IMR-90 (cell line): ENCODE data around the gene BAZ2B. TPM values are rescaled to one million over a fixed set of nuclear protein-coding genes. Genes with fewer than 3 reads are reported as not detected.

Experiments used
- ATAC-seq: fragments of 200-7000 bp; cut with Tn5 transposase; 2 replicates; pipeline ENCODE4 v1.9.1; 2020; ENCODE audit warnings: low read depth, mild to moderate bottlenecking, moderate library complexity
- BruUV-seq: library from RNA; stranded (reverse); fragments of 400-500 nt; replicated peaks from 2 replicates; lab custom pipeline; 2021; lab: Mats Ljungman, UMichigan
- CTCF ChIA-PET: fragments of 300-600 bp; formaldehyde crosslinking; extraction: SDS; loops from one replicate; lab custom pipeline; 2021; ENCODE audit warnings: antibody characterized with exemption; lab: Yijun Ruan, JAX
- POLR2A ChIA-PET: fragments of 300-600 bp; sonication (Branson Sonifier 250); formaldehyde crosslinking; loops from one replicate; lab custom pipeline; 2022; ENCODE audit warnings: antibody characterized with exemption; ENCODE audit not compliant: unreplicated experiment; lab: Charles Lee
- DNase-seq: peaks from one replicate; pipeline ENCODE4 v3.0.0; 2013
- H2AFZ ChIP-seq: replicated peaks from 2 replicates; pipeline ENCODE3; 2013; ENCODE audit warnings: low read length, mild to moderate bottlenecking; ENCODE audit not compliant: poor library complexity
- H2AK5ac ChIP-seq: 2 replicates; pipeline ENCODE4 v1.6.1; 2013; ENCODE audit warnings: low read depth, low read length, inconsistent platforms
- H2AK9ac ChIP-seq: replicated peaks from 2 replicates; pipeline ENCODE3; 2013; ENCODE audit warnings: mild to moderate bottlenecking, low read depth, low read length, moderate library complexity; ENCODE audit not compliant: poor library complexity
- H2BK120ac ChIP-seq: 2 replicates; pipeline ENCODE4 v1.6.1; 2013; ENCODE audit warnings: low read depth, low read length, inconsistent platforms
- H2BK15ac ChIP-seq: 3 replicates; pipeline ENCODE4 v1.6.1; 2013; ENCODE audit warnings: low read depth, low read length, inconsistent platforms
- H2BK20ac ChIP-seq: 2 replicates; pipeline ENCODE4 v1.6.1; 2013; ENCODE audit warnings: low read depth, mild to moderate bottlenecking, inconsistent platforms, low read length, moderate library complexity
- H2BK5ac ChIP-seq: 2 replicates; pipeline ENCODE4 v1.6.1; 2013; ENCODE audit warnings: mild to moderate bottlenecking, low read depth, low read length, inconsistent platforms; ENCODE audit not compliant: poor library complexity, severe bottlenecking
- H3K14ac ChIP-seq: replicated peaks from 2 replicates; pipeline ENCODE4 v1.6.1; 2013; ENCODE audit warnings: low read depth, low read length, inconsistent platforms
- H3K18ac ChIP-seq: 2 replicates; pipeline ENCODE4 v1.6.1; 2013; ENCODE audit warnings: low read depth, low read length, control low read depth
- H3K23ac ChIP-seq: 2 replicates; pipeline ENCODE4 v1.6.1; 2013; ENCODE audit warnings: low read depth, low read length, inconsistent platforms
- H3K27ac ChIP-seq: 2 replicates; pipeline ENCODE4 v1.5.1; 2013; ENCODE audit warnings: mild to moderate bottlenecking, control low read depth, low read length; ENCODE audit not compliant: insufficient read depth
- H3K27me3 ChIP-seq: 2 replicates; pipeline ENCODE4 v1.6.1; 2013; ENCODE audit warnings: low read length; ENCODE audit not compliant: control insufficient read depth, insufficient read depth
- H3K36me3 ChIP-seq: 2 replicates; pipeline ENCODE4 v1.6.1; 2013; ENCODE audit warnings: low read length, mixed read lengths; ENCODE audit not compliant: control insufficient read depth, insufficient read depth
- H3K4ac ChIP-seq: 2 replicates; pipeline ENCODE4 v1.6.1; 2013; ENCODE audit warnings: low read depth, low read length, inconsistent platforms
- H3K4me1 ChIP-seq: 2 replicates; pipeline ENCODE4 v1.6.1; 2013; ENCODE audit warnings: low read length, mixed read lengths; ENCODE audit not compliant: control insufficient read depth, insufficient read depth
- H3K4me2 ChIP-seq: 2 replicates; pipeline ENCODE4 v1.6.1; 2013; ENCODE audit warnings: low read depth, mild to moderate bottlenecking, control low read depth, low read length, moderate library complexity
- H3K4me3 ChIP-seq: 2 replicates; pipeline ENCODE4 v1.5.1; 2013; ENCODE audit warnings: low read depth, mild to moderate bottlenecking, control low read depth, low read length, moderate library complexity; ENCODE audit not compliant: insufficient read depth
- H3K56ac ChIP-seq: 2 replicates; pipeline ENCODE4 v1.6.1; 2013; ENCODE audit warnings: low read length, inconsistent platforms; ENCODE audit not compliant: insufficient read depth; ENCODE audit errors: extremely low read depth
- H3K79me1 ChIP-seq, 2 experiments: 2 replicates each; pipeline ENCODE4 v1.6.1; 2013; ENCODE audit warnings: low read length in 2 of 2, inconsistent platforms in 1 of 2, low read depth in 1 of 2
- H3K9ac ChIP-seq: 2 replicates; pipeline ENCODE4 v1.6.1; 2013; ENCODE audit warnings: low read depth, low read length, control low read depth
- H3K9me1 ChIP-seq: 2 replicates; pipeline ENCODE4 v1.6.1; 2013; ENCODE audit warnings: low read length, inconsistent platforms; ENCODE audit not compliant: insufficient read depth
- H3K9me3 ChIP-seq: 2 replicates; pipeline ENCODE4 v1.6.1; 2013; ENCODE audit warnings: low read length; ENCODE audit not compliant: control insufficient read depth, insufficient read depth
- H4K20me1 ChIP-seq: 2 replicates; pipeline ENCODE4 v1.6.1; 2013; ENCODE audit warnings: low read length, inconsistent platforms; ENCODE audit not compliant: insufficient read depth
- H4K5ac ChIP-seq: 2 replicates; pipeline ENCODE4 v1.6.1; 2013; ENCODE audit warnings: mild to moderate bottlenecking, low read depth, low read length, control low read depth
- H4K8ac ChIP-seq, 2 experiments: 2 replicates each; pipeline ENCODE4 v1.6.1; 2013; ENCODE audit warnings: low read depth in 2 of 2, low read length in 2 of 2, control low read depth in 1 of 2, inconsistent platforms in 1 of 2
- H4K91ac ChIP-seq: 2 replicates; pipeline ENCODE4 v1.6.1; 2013; ENCODE audit warnings: low read depth, low read length, inconsistent platforms; ENCODE audit not compliant: insufficient read depth
- BHLHE40 ChIP-seq: fragments of 150-350 bp; IDR thresholded peaks from 2 replicates; pipeline ENCODE4 v1.6.1; 2016; ENCODE audit warnings: mild to moderate bottlenecking, low read depth, low read length
- CEBPB ChIP-seq: IDR thresholded peaks from 2 replicates; pipeline ENCODE4 v1.6.1; 2012; ENCODE audit warnings: low read depth, low read length, improper control_type of control experiment
- CHD1 ChIP-seq: IDR thresholded peaks from 2 replicates; pipeline ENCODE4 v1.6.1; 2012; ENCODE audit warnings: low read depth, low read length, improper control_type of control experiment
- FOS ChIP-seq: fragments of 150-350 bp; IDR thresholded peaks from 2 replicates; pipeline ENCODE4 v1.6.1; 2016; ENCODE audit warnings: low read depth, low read length
- MAFK ChIP-seq: IDR thresholded peaks from 2 replicates; pipeline ENCODE4 v1.6.1; 2012; ENCODE audit warnings: low read depth, low read length, improper control_type of control experiment
- MAZ ChIP-seq: IDR thresholded peaks from 2 replicates; pipeline ENCODE4 v1.6.1; 2012; ENCODE audit warnings: low read depth, mild to moderate bottlenecking, low read length, improper control_type of control experiment, moderate library complexity, borderline replicate concordance
- MXI1 ChIP-seq: IDR thresholded peaks from 2 replicates; pipeline ENCODE4 v1.6.1; 2012; ENCODE audit warnings: low read depth, mild to moderate bottlenecking, low read length, moderate library complexity, borderline replicate concordance
- NFE2L2 ChIP-seq: fragments of 150-350 bp; IDR thresholded peaks from 2 replicates; pipeline ENCODE4 v1.6.1; 2016; ENCODE audit warnings: low read depth, mild to moderate bottlenecking, low read length
- POLR2A ChIP-seq: IDR thresholded peaks from 2 replicates; pipeline ENCODE4 v1.6.1; 2012; ENCODE audit warnings: mild to moderate bottlenecking, low read depth, low read length
- RAD21 ChIP-seq: IDR thresholded peaks from 2 replicates; pipeline ENCODE4 v1.6.1; 2012; ENCODE audit warnings: low read length, improper control_type of control experiment
- RCOR1 ChIP-seq: IDR thresholded peaks from 2 replicates; pipeline ENCODE4 v1.6.1; 2012; ENCODE audit warnings: mild to moderate bottlenecking, low read length, improper control_type of control experiment; ENCODE audit not compliant: insufficient replicate concordance
- RFX5 ChIP-seq: IDR thresholded peaks from 2 replicates; pipeline ENCODE4 v1.8.0; 2012; ENCODE audit warnings: low read depth, mild to moderate bottlenecking, low read length, moderate library complexity
- SMC3 ChIP-seq: fragments of 150-350 bp; IDR thresholded peaks from 2 replicates; pipeline ENCODE4 v1.6.1; 2016; ENCODE audit warnings: low read depth, mild to moderate bottlenecking, antibody characterized with exemption, low read length, moderate library complexity
- WGBS, 2 experiments: methylation state at CpG; one replicate each; pipeline versions ENCODE4 v1.1.5 to v1.1.7; 2013; ENCODE audit warnings: missing lambda C conversion rate in 2 of 2; ENCODE audit not compliant: insufficient read length in 1 of 2; ENCODE audit errors: extremely low coverage in 2 of 2; 5-methylcytosine and 5-hydroxymethylcytosine counted together
- dilution Hi-C: fragments of 300-500 bp; cut with HindIII; formaldehyde crosslinking; loops from one replicate; pipeline ENCODE4 v1.14.3; 2018; ENCODE audit warnings: low sequenced_read_pairs; ENCODE audit not compliant: unreplicated experiment
- in situ Hi-C: fragments of 300-500 bp; cut with MboI; formaldehyde crosslinking; loops from 3 replicates; pipeline ENCODE4 v1.14.3; 2019; ENCODE audit warnings: low sequenced_read_pairs, inconsistent platforms, mixed read lengths
- intact Hi-C: fragments of 100-400 bp; cut with micrococcal nuclease; formaldehyde crosslinking; loops from 2 replicates; pipeline ENCODE4 v1.10.0; 2022
- polyA plus RNA-seq, 3 experiments: library from polyadenylated mRNA; depleted of rRNA; stranded (reverse); fragments of >200 nt; gene quantifications; 2 replicates each; pipeline ENCODE4 v1.2.3, GENCODE V29; 2012; ENCODE audit warnings: low replicate concordance in 1 of 3
- total RNA-seq: library from RNA; depleted of rRNA; stranded (reverse); fragments of >200 nt; gene quantifications from 2 replicates; pipeline ENCODE4 v1.2.3, GENCODE V29; 2012
- TF ChIP-seq, protein P1 (sequence below): fragments of 150-350 bp; IDR thresholded peaks from 2 replicates; pipeline ENCODE4 v1.6.1; 2016; ENCODE audit warnings: low read depth, mild to moderate bottlenecking, low read length, moderate library complexity, borderline replicate concordance
- TF ChIP-seq, protein P2 (sequence below): fragments of 150-350 bp; IDR thresholded peaks from 2 replicates; pipeline ENCODE4 v1.6.1; 2017; ENCODE audit warnings: mild to moderate bottlenecking, antibody characterized with exemption, low read length, low read depth
- TF ChIP-seq, protein P3 (sequence below): conservative IDR thresholded peaks from 2 replicates; pipeline ENCODE4 v1.5.1; 2012; ENCODE audit warnings: mild to moderate bottlenecking, low read depth, low read length, improper control_type of control experiment

The BAZ2B gene
- total and polyA plus RNA-seq, 2 of the 4 experiments (the other 2 are of a cell fraction), result 8.9 to 42.1 TPM

DNA sequence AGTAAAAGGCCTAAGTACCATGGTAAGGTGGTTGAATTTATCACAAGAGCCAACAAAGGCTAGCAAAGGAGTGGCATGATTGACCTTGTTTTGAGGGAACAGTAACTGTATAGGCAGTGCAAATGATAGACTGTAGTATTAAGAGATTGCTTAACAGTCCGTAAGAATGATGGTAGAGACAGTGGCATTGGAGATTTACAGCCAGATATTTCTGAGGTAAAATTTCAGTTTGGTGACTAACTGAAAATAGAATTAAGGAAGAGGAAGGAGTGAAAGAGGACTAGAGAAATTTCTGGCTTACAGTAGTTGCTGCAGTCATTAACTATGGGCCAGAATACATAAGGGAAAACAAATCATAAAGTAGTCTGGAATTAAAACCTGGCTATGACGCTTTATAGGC lies 4.4 kb upstream of the BAZ2B start:
- Histone ChIP-seq H4K20me1 (no peaks in the 10 kb centered on the region), H4K5ac (no peak overlapping the region), H3K9ac (no peak overlapping the region), H3K4me2 (no peak overlapping the region), H2AK9ac (no peak overlapping the region), H4K8ac (no peak overlapping the region), H2BK5ac (no peak overlapping the region), H3K23ac (no peak overlapping the region), H4K91ac (no peak overlapping the region), H2BK20ac (no peak overlapping the region), H3K4ac (no peak overlapping the region), H2AK5ac (no peak overlapping the region), H3K4me1 (no peaks in the 10 kb centered on the region; the same call in 1 of the 2 replicates), H3K14ac (no peak overlapping the region), H3K79me1 (peaks cover 0 to 7% of the 10 kb centered on the region in 2 experiments; a peak in 1 of 4 replicates), H3K18ac (no peak overlapping the region), H3K27me3 (no peaks in the 10 kb centered on the region), H2AFZ (no peak overlapping the region), H3K36me3 (no peaks in the 10 kb centered on the region), H3K9me1 (no peaks in the 10 kb centered on the region), H3K4me3 (no peak overlapping the region), H3K56ac (no peak overlapping the region), H3K9me3 (no peaks in the 10 kb centered on the region), H3K27ac (no peak overlapping the region), H2BK120ac (no peak overlapping the region), H2BK15ac (no peak overlapping the region)
- ChIA-PET POLR2A (no interaction called here), CTCF (no interaction called here)
- no CpG with 5 or more reads among the region's 2 CpGs for WGBS, 2 experiments
- intact Hi-C loops, result no loop called here
- dilution Hi-C loops, result no loop called here
- in situ Hi-C loops, result no loop called here
- no peak for DNase-seq
- no TSS peak for BruUV-seq
- ATAC-seq, result no peak
- no peak for TF ChIP-seq SMC3
- TF ChIP-seq, protein P1, sequence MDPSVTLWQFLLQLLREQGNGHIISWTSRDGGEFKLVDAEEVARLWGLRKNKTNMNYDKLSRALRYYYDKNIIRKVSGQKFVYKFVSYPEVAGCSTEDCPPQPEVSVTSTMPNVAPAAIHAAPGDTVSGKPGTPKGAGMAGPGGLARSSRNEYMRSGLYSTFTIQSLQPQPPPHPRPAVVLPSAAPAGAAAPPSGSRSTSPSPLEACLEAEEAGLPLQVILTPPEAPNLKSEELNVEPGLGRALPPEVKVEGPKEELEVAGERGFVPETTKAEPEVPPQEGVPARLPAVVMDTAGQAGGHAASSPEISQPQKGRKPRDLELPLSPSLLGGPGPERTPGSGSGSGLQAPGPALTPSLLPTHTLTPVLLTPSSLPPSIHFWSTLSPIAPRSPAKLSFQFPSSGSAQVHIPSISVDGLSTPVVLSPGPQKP, result no peak
- TF ChIP-seq RAD21, result no peak
- TF ChIP-seq CHD1, result no peak
- TF ChIP-seq MAFK, result no peak
- no peak for TF ChIP-seq NFE2L2
- no peak for TF ChIP-seq POLR2A
- TF ChIP-seq, protein P2, sequence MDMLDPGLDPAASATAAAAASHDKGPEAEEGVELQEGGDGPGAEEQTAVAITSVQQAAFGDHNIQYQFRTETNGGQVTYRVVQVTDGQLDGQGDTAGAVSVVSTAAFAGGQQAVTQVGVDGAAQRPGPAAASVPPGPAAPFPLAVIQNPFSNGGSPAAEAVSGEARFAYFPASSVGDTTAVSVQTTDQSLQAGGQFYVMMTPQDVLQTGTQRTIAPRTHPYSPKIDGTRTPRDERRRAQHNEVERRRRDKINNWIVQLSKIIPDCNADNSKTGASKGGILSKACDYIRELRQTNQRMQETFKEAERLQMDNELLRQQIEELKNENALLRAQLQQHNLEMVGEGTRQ, result no peak
- TF ChIP-seq CEBPB, result no peak
- no peak for TF ChIP-seq MXI1
- no peak for TF ChIP-seq MAZ
- TF ChIP-seq BHLHE40, result no peak
- TF ChIP-seq FOS, result no peak
- TF ChIP-seq RCOR1, result no peak
- no peak for TF ChIP-seq RFX5
- TF ChIP-seq, protein P3, sequence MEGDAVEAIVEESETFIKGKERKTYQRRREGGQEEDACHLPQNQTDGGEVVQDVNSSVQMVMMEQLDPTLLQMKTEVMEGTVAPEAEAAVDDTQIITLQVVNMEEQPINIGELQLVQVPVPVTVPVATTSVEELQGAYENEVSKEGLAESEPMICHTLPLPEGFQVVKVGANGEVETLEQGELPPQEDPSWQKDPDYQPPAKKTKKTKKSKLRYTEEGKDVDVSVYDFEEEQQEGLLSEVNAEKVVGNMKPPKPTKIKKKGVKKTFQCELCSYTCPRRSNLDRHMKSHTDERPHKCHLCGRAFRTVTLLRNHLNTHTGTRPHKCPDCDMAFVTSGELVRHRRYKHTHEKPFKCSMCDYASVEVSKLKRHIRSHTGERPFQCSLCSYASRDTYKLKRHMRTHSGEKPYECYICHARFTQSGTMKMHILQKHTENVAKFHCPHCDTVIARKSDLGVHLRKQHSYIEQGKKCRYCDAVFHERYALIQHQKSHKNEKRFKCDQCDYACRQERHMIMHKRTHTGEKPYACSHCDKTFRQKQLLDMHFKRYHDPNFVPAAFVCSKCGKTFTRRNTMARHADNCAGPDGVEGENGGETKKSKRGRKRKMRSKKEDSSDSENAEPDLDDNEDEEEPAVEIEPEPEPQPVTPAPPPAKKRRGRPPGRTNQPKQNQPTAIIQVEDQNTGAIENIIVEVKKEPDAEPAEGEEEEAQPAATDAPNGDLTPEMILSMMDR, result no peak
